ENCODE data around the gene SMIM27. TPM values are rescaled to one million over a fixed set of nuclear protein-coding genes. Genes with fewer than 3 reads are reported as not detected.

SMIM27 gene
- total and polyA plus RNA-seq, 2 of the 8 experiments (the other 6 are each of a cell fraction or from before 2014, with no cell fraction given) = 3.6 to 18.1 TPM

- TF ChIP-seq POU5F1 (IDR thresholded peaks at IDR 0.05; ENCODE audit: low read depth, low read length) = no peak
- no peak for TF ChIP-seq KDM1A (IDR thresholded peaks at IDR 0.05; ENCODE audit: borderline replicate concordance, low read length)
- TF ChIP-seq BACH1 (IDR thresholded peaks at IDR 0.05; ENCODE audit: low read length) = no peak
- peak; percentile 73 for TF ChIP-seq CEBPB (IDR thresholded peaks at IDR 0.05; ENCODE audit: low read depth, low read length)
- TF ChIP-seq MAFK (IDR thresholded peaks at IDR 0.05; ENCODE audit: low read depth, low read length) = no peak
- no peak for TF ChIP-seq SP1 (IDR thresholded peaks at IDR 0.05; ENCODE audit: low read depth, low read length)
- peak; percentile 99 for TF ChIP-seq KDM4A (IDR thresholded peaks at IDR 0.05; ENCODE audit: low read depth, low read length, severe bottlenecking)
- no peak for TF ChIP-seq NANOG (IDR thresholded peaks at IDR 0.05; ENCODE audit: insufficient read depth, low read depth, low read length, poor library complexity, severe bottlenecking)
- TF ChIP-seq BRCA1 (IDR thresholded peaks at IDR 0.05; ENCODE audit: low read depth, low read length) = peak; percentile 64
- no peak for TF ChIP-seq FOSL1 (IDR thresholded peaks at IDR 0.05; ENCODE audit: insufficient read depth, low read depth, low read length)
- peak; percentile 86 for TF ChIP-seq ASH2L (IDR thresholded peaks at IDR 0.05; ENCODE audit: low read length)
- no peak for TF ChIP-seq RXRA (IDR thresholded peaks at IDR 0.05; ENCODE audit: insufficient read depth, low read depth, low read length)
- TF ChIP-seq BCL11A (IDR thresholded peaks at IDR 0.05; ENCODE audit: low read depth in 2 of 2, low read length in 2 of 2) = no peak
- TF ChIP-seq EGR1 (IDR thresholded peaks at IDR 0.05; ENCODE audit: borderline replicate concordance, low read depth, low read length) = no peak
- TF ChIP-seq CHD2 (IDR thresholded peaks at IDR 0.05; ENCODE audit: low read length) = peak; percentile 82
- no peak for TF ChIP-seq SIX5 (IDR thresholded peaks at IDR 0.05; ENCODE audit: low read depth, low read length)
- peak; percentile 87; the same call in 1 of the 2 replicates for TF ChIP-seq RBBP5 (IDR thresholded peaks at IDR 0.05; ENCODE audit: borderline replicate concordance, low read depth, low read length)
- TF ChIP-seq SIRT6 (IDR thresholded peaks at IDR 0.05; ENCODE audit: low read length) = no peak
- peak; percentile 81 for TF ChIP-seq KDM5A (IDR thresholded peaks at IDR 0.05; ENCODE audit: low read length)
- no peak for TF ChIP-seq RAD21 (IDR thresholded peaks at IDR 0.05 in 1 of 2, conservative IDR thresholded peaks at IDR 0.05 in 1 of 2; ENCODE audit: low read depth in 2 of 2, low read length in 2 of 2)
- TF ChIP-seq PHF8 (conservative IDR thresholded peaks at IDR 0.05; ENCODE audit: low read depth, low read length) = peak; percentile 77
- peak; percentile 6; the same call in 1 of the 2 replicates for TF ChIP-seq YY1 (IDR thresholded peaks at IDR 0.05; ENCODE audit: low read depth, low read length)
- peak; percentile 89 for TF ChIP-seq POLR2AphosphoS5 (IDR thresholded peaks at IDR 0.05; ENCODE audit: low read depth, low read length)
- TF ChIP-seq ATF2 (IDR thresholded peaks at IDR 0.05; ENCODE audit: low read length) = no peak; the same call in 1 of the 2 replicates
These were observed 20.9 kb downstream of the SMIM27 start, which contains the start of gene NDUFB6 (continued) for GRCh38 chr9:32572900-32573523.

Measured in H1 (cell line).